Brain microvascular endothelial cell (primary cell): Measurements from ENCODE around the gene PLD6.

Experiments used
- DNase-seq: peaks from one replicate; pipeline ENCODE4 v3.0.0-alpha.2; 2020
- H3K27ac ChIP-seq: fragments of 250-450 bp; sonication (Bioruptor Pico); 2 replicates; pipeline ENCODE4 v1.5.1; 2020; ENCODE audit warnings: mild to moderate bottlenecking, moderate library complexity
- H3K27me3 ChIP-seq: fragments of 250-450 bp; sonication (Bioruptor Pico); replicated peaks from 2 replicates; pipeline ENCODE4 v1.5.1; 2020; ENCODE audit warnings: mild to moderate bottlenecking
- H3K36me3 ChIP-seq: fragments of 250-450 bp; sonication (Bioruptor Pico); replicated peaks from 2 replicates; pipeline ENCODE4 v1.5.1; 2020; ENCODE audit warnings: mild to moderate bottlenecking
- H3K4me3 ChIP-seq: 2 replicates; pipeline ENCODE4 v1.5.1; 2011; ENCODE audit warnings: low read depth, mild to moderate bottlenecking, control low read depth, low read length, moderate library complexity
- CTCF ChIP-seq: IDR thresholded peaks from 2 replicates; pipeline ENCODE4 v1.5.1; 2011; ENCODE audit warnings: low read depth, mild to moderate bottlenecking, moderate library complexity, low read length, control low read depth, inconsistent platforms; ENCODE audit errors: missing control alignments
- in situ Hi-C: cut with HindIII; loops from 2 replicates; pipeline ENCODE4 v1.10.0; 2017; ENCODE audit warnings: low sequenced_read_pairs, low pct_ligation_motif_present

PLD6 gene

GRCh38 chr17:17191961-17192381 is 14.2 kb downstream of the PLD6 start:
- in situ Hi-C loops, result no loop called here
- TF ChIP-seq CTCF, result no peak

GRCh38 chr17:17191346-17191792 is 14.8 kb downstream of the PLD6 start:
- TF ChIP-seq CTCF, result no peak
- in situ Hi-C loops, result no loop called here
- Histone ChIP-seq H3K4me3 (no peak overlapping the region), H3K27me3 (no peaks in the 10 kb centered on the region), H3K36me3 (peaks cover 21% of the 10 kb centered on the region), H3K27ac (no peak overlapping the region)
- peak; percentile 56 for DNase-seq

More at GRCh38 chr17:17191961-17192381, 14.2 kb downstream of the PLD6 start:
- H3K36me3 ChIP-seq, result peaks cover 19% of the 10 kb centered on the region
- H3K27me3 ChIP-seq, result no peaks in the 10 kb centered on the region
- H3K27ac ChIP-seq, result no peak overlapping the region
- no peak overlapping the region for H3K4me3 ChIP-seq
- no peak for DNase-seq

- Histone ChIP-seq H3K27ac (no peak overlapping the region), H3K36me3 (peaks cover 26% of the 10 kb centered on the region), H3K4me3 (no peak overlapping the region), H3K27me3 (no peaks in the 10 kb centered on the region)
- no peak for TF ChIP-seq CTCF
- DNase-seq, result no peak
- in situ Hi-C loops, result no loop called here
Observed at GRCh38 chr17:17190188-17190587, 15.9 kb downstream of the PLD6 start.

GRCh38 chr17:17189559-17189958 is 16.6 kb downstream of the PLD6 start:
- Histone ChIP-seq H3K27me3 (no peaks in the 10 kb centered on the region), H3K36me3 (peaks cover 28% of the 10 kb centered on the region), H3K27ac (no peak overlapping the region), H3K4me3 (no peak overlapping the region)
- no peak for TF ChIP-seq CTCF
- in situ Hi-C loops, result no loop called here
- no peak for DNase-seq

GRCh38 chr17:17188586-17188985 is 17.5 kb downstream of the PLD6 start:
- DNase-seq, result no peak
- Histone ChIP-seq H3K27me3 (no peaks in the 10 kb centered on the region), H3K27ac (no peak overlapping the region), H3K4me3 (no peak overlapping the region), H3K36me3 (peaks cover 32% of the 10 kb centered on the region)
- in situ Hi-C loops, result no loop called here
- TF ChIP-seq CTCF, result no peak
